ENCODE data around the gene BICDL1.

The BICDL1 gene

DNA sequence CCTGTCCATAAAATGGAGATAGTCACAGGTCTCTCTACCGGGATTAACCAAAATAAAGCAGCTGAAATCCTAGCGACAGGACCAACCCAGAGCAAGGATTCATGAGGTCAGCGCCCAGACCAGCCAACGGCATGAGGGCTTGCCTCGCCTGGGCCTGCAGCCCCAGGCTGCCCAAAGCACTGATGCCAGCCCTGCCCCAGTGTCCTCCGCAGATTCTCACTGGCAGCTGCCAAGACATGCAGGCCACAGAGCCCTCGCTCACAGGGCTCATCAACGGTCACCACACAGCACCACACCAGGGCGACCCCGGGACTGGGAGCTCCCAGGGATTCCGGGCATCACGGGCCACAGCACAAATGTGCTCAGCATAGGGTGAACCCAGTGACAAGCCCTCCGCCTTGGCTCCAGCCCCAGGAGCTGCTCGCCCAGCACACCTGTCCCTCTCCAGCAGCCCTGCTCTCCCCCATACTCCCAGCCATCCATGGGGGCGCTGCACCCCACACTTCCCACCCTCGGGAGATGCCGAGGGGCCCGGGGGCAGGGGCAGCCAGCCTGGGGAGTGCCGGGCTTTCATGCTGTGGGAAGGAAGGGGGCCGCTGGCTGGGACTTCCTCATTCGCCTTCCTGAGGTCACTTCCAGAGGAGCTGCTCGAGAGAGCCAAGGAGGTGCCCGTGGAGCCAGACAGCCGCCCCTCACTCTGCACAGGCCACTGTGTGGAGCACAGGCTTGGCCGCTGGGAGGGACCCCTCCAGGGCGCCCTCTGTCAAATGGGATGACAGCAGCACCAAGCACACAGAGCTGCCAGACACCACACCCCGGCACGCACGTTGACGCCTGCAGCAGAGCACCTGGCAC lies 113.4 kb downstream of the BICDL1 start:
- no peak for DNase-seq

DNA sequence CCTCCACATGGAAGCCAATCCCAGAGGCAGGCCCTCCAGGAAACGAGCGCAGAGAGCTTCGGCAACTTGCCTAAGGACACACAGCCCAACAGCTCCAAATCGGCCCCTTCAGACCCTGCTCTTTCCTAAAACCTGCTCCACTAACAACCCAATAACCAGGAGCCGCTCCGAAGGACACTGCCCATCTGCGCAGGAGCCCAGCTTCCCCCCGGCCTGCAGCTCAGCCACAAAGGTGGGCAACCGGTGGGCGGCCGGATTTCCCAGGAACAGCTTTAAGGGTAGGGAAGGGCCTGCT lies 114.0 kb downstream of the BICDL1 start:
- DNase-seq: no peak

DNA sequence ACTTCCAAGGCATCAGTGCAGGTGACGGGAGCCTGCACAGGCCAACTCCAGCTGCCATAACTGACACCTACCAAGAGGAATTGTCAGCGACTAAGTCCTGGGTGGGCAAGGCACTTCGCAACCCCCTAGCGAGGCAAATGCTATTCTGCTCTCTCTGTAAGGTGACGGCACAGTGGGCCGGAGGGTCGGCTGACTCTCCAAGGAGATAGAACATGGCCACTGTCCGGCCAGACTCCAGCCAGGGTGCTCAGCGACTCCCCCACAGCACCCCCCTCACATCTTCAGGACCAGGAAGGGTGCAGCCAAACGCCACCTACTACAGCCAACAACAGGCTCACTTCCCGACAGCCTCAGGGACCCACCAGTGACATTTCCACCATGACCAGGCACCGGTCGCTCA lies 114.3 kb downstream of the BICDL1 start:
- no peak for DNase-seq

- DNase-seq: no peak
Measured at GRCh38 chr12:120106151-120106550, 117.1 kb downstream of the BICDL1 start.

DNA sequence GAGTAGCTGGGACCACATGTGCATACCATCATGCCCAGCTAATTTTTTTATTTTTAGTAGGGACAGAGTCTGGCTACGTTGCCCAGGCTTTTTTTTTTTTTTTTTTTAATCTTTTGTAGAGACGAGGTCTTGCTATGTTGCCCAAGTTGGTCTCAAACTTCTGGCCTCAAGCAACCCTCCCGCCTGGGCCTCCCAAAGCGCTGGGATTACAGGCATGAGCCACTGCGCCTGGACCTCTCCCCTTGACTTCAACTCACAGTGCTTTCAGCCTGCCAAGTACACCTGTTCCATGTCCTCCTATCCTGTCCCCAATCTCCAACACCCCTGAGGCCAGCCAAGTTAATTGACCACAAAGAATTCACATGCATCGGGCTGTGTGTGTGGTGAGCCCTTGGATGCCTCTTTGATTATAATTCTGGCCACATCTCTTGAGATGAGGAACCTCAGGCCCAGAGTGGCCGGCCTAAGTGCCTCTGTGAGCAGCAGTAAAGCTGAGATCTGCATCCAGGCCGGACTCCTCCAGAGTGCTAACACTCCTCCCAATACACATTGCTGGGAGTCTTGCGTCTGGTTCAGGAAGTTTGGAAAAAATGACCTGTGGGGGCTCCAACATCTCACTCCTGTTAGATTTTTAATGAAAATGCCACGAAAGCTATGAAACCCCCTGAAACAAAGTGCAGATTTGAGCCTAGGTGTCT lies 120.7 kb downstream of the BICDL1 start:
- DNase-seq: no peak

DNA sequence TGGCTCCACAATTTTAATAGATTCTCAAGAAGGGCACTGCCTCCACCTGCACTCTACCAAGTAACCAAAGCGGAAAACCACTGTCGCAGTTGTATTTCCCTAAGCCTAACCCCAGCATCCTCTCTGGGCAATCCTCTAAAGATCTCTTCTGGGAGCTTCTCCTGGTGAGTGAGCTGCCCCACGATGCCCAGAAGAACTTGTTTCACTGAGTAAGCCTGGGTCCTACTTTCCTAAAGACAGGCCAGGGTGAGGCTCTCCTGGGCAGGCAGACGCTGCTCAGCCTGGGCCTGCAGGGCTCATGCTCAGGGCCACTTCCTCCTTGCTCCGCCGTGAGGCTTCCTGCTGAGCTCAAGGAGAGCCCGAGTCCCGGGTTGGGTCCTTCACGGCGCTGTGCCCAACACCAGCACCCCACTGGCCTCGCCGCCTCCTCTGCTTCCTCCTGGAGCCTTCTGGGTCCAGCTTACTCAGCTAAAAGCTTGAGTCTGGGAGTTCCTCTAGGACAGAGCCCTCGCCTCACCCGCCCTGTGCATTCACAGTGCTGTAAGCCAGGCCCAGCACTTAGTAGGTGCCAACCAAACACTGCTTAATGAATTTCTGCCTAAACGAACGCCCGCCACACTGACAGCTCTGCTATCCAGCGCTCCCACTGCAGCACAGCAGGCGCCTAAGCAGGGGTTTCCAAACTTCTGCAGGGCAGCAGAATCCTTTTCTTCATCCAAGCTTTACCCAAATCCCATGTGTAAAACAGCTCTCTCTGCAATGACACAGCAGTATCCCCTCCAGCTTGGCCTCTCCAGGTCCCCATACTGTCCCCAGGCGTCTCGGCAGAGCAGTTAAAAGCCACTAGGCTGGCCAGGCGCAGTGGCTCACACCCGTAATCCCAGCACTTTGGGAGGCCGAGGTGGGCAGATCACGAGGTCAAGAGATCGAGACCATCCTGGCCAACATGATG lies 121.8 kb downstream of the BICDL1 start:
- no peak for DNase-seq

DNA sequence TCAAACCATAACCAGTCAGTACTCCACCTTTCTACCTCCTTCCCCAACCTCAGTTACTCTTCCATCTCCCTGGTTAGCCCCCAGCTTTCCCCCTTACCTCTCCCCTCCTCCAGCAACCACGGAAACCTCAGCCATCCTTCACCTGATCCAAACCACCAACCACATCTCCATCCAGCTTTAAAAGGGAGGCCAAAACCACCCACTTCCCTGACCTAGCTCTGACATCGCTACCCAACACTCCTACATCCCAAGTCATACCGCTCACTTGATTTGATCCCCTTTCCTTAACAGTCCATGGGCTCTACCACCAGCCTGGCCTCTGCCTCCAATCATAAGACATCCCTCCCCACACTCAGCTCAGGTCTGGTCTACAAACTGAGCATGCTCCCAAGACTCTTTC lies 126.0 kb downstream of the BICDL1 start:
- no peak for DNase-seq

DNA sequence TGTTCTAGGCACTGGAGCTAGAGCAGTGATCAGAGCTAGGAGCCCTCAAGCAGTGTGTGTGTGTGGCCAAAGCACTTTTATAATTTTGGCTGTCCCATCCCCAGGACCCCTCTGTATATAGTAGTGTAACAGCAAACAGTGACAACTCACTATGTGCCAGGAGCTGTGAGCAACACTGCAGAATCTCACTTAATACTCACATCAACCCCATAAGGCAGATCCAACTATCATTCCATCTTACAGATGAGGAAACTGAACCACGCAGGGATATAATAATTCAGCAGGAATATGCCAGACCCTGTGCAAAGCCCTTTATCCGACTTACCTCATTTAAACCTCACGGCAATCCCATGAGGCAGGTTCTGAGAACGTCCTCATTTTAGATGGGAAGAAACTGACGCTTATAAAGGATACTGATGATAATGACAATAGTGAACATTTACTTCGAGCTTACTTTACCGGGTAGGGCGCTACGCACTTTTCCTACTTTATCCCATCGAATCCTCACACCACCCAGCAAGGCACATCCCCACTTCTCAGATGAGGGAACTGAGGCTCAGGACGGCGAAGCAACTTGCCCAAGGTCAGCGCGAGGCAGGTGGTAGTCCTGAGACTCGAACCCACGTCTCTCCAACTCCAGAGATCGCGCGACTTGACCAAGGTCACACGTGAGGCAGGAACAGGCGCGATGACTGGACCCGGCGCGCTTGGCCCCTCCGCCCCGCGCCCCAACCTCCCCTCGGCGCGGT lies 126.8 kb downstream of the BICDL1 start:
- DNase-seq: peak; percentile 23

GRCh38 chr12:120116441-120116791 lies 127.4 kb downstream of the BICDL1 start, which contains the start of gene RAB35:
Gene RAB35 (minus strand): TSS chr12:120116753. CDS start chr12:120116650, 103 bp downstream.
- no peak for DNase-seq

DNA sequence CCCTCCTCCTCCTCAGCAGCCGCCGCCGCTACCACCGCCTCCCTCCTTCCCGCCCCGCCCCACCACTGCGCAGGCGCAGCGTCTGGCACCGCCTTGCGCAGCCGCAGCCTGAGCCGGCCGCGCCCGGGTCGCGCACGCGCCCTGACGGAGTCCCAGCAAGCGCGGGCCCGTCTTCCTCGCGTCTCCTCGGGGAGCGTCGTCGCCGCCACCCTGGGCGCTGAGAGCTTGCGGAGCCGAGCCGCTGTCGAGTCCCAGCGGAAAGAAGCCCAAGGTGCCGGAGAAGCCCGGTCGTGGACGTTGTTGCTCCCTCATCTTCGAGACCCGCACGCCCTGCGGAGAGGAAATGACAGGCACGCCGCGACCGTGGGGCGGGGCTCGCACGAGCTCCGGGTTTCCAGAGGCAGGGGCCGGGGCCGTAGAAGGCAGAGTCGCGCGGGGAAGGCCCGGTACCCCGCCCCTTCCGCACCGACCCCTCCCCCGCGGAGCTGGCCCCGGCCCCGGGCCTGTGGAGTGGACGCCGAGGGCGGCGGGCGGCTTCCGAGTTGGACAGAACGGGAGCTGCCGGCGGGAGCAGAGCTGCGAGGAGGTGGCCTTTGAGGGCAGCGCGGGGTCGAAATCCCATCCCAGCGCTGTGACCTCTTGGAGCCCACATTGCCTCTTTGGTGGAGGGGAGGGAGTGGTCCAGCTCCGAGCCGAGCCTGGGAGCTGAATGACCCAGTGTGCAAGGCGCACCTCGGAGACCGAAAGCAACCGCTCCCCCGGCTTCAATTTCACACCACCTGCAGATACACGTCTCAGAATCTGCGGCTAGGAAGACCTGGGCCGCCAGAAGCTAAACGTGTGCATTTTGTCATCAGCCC lies 128.0 kb downstream of the BICDL1 start:
- DNase-seq: peak; percentile 87

DNA sequence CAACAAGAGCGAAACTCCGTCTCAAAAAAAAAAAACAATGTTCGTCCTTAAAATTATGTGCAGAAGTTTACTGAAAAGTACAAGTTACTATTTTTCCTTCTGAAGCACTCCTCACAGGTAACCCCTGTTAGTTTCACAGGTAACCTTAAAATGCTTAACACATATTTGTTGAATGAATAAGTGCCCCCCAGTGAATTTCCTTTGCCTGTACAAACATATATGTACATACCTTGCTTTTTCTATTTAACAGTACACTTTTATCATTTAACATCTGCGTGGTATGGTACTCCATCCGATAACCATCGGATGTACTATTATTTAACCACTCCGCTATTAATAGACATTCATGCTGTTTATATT lies 128.9 kb downstream of the BICDL1 start:
- no peak for DNase-seq

DNA sequence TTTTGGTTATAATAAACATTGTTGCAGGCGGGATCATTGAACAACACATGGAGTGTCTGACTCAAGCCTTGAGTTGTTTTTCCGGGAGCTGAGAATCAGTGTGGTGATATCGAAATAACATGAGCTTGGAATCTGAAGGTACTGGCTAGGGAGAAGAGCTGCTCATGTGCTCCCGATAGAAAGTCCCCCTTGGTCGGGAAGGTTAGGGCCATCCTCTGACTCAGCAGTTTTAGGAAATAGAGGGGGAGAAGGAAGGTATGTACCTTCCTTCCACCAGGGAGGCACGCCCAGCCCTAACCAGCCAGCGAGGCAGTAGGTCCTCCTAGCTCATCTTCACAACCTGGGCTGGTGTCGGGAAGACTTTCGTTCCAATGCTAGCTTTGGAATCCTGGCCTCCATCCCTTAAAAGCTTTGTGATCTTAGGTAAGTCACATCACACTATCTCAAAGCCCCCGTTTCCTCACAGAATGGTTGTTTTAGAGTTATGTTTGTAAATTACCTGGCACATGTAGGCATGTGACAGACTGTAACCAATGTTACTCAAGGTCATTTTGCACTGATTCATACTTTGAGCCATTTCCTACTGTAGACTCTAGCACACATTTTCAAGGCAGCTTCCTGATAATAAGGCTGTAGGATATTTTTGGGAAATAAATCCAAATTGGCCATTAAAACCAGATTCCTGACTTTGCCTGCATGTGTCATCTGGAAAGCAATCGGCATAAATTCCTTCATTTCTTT lies 129.5 kb downstream of the BICDL1 start:
- no peak for DNase-seq

- no peak for DNase-seq
Measured at GRCh38 chr12:120119271-120119973, 130.4 kb downstream of the BICDL1 start.

DNA sequence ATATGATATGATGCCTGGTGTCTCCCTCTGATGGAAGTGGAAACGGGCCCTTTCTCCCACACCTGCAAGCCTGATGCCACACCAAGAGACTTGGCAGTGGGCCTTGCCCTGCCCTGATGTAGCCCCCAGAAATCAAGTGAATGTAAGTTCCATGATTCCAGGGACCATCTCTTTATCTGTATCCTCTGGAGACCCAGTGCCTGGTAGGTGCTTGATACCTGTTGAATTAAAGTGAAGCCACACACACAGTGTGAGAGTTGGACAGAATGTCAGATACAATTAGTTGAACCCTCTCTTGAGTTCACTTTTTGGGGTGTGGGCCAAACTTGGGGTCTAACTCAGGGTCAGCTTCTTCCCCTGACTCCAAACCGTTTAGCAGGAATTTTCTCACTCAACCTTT lies 132.3 kb downstream of the BICDL1 start:
- DNase-seq: no peak

DNA sequence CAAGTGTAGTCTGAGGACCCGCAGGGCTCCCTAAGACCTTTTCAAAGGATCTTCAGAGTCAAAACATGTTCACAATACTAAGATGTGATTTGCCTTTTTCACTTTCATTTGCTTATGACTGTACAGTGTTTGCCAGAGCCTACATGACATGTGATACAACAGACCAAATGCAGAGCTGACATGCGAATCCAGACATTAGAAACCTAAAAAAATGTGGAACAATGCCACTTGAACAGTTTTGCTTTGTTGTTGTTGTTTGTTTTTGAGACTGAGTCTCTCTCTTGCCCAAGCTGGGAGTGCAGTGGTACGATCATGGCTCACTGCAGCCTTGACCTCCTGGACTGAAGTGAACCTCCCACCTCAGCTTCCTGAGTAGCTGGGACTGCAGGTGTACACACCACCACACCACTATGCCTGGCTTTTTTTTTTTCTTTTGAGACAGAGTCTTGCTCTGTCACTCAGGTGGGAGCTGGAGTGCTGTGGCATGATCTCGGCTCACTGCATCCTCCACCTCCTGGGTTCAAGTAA lies 132.8 kb downstream of the BICDL1 start:
- DNase-seq: no peak

DNA sequence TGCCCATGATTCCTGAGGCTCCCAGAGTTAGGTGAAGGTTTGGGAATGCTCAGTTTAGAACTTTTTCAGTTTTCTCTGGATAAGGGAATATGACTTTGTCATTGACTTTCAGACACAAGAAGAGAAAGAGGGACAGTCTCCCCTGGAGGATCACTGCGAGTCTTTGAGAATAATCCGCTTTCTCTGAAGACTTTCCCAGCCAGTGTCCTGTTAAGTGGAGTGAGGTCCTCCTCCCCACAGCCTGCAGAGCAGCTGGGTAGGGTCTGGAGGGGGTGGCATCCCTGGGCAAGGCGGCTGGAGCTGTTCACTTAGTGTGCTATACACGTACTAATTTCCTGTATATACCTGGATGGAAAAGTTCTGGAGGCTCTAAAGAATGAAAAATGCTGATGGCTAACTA lies 136.0 kb downstream of the BICDL1 start:
- DNase-seq: no peak

DNA sequence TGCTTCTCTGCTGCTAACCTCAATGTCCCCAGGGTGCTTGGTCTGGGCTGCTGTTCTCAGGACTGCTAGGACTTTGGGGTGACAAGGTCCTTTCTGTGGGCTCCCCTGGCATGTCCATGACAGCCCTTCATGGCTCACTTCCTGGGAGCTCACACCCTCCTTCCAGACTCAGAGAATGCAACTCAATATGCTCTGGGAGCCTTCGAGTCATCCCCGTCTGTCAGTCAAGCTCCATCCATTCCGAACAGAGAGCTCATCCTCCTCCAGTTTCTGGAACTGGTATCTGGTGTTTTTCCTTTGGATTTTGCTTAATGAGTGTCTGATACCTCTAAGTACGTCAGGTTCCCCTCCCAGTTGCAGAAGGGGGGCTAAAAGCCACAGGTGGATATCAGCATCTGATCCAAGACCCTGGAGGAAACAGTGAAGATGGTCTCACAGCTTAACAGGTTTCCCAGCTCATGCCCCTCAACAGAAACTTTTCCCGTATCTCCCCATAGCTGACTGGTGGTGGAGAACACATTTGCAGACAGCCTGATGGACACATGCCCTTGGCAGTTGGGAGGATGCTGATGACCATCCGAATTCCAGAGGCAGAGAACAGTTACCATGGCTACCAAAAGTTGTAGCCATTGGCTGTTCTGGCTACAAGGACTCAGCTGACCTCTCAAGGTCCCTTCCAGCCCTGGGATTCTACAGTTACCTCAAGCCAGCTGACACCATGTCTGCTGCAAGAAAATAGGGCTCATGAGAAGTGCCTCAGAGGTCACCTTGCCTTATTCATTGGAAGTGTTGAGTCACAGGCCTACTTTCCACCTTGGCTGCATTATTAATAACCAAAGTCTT lies 137.0 kb downstream of the BICDL1 start:
- DNase-seq: no peak

- no peak for DNase-seq
Measured at GRCh38 chr12:120126635-120127005, 137.6 kb downstream of the BICDL1 start.

DNA sequence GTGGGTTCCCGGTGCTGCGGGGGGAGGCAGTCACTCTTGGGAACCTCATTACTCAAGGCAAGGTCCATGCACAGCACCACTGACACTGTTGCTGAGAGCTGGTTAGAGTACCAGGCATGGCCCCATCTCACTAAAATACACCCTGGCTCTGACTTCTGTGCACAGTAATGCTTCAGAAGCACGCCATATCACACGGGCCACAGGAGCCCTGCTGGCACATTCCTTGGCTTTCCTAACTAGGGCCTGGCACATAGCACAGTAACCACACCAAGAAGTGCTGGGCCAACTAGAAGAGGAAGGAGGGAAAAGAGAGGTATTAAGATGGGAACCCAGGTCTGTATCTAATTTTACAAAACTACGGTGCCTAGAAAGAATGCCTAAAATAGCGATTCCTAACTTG lies 141.0 kb downstream of the BICDL1 start:
- no peak for DNase-seq
